Esophagus squamous epithelium (tissue), 4 donors: Measurements from ENCODE around the gene BNIP2.

Experiments
- POLR2A ChIP-seq, 4 donors: fragments of 450-650 bp; IDR thresholded peaks; one replicate each; pipeline ENCODE4 v1.6.1; 2017; ENCODE audit warnings: antibody characterized with exemption in 4 of 4, mild to moderate bottlenecking in 4 of 4, moderate library complexity in 3 of 4
- TF ChIP-seq, protein P1 (sequence below), 6 experiments: fragments of 450-650 bp in 4 of 6; fragments of 200-600 bp in 2 of 6; sonication (generic) in 2 of 6; IDR thresholded peaks; one replicate each; pipeline ENCODE4 v1.5.1; 2016 to 2019; ENCODE audit warnings: antibody characterized with exemption in 6 of 6, mild to moderate bottlenecking in 4 of 6, moderate library complexity in 4 of 6

DNA sequence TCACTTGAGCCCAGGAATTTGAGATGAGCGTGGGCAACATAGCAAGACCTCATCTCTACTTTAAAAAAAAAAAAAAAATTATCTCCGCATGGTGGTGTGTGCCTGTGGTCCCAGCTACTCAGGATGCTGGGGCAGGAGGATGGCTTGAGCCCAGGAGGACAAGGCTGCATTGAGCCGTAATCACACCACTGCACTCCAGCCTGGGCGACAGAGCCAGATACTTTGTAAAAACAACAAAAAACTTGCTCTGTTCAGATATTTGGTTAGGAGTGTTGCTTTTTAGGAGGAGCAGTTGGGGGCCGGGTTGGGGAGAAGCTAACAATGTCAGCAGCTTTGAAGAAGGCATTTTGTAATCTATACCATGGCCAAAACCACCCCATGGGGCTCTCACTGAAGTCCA, 73.5 kb downstream of the BNIP2 start:
- TF ChIP-seq, protein P1, sequence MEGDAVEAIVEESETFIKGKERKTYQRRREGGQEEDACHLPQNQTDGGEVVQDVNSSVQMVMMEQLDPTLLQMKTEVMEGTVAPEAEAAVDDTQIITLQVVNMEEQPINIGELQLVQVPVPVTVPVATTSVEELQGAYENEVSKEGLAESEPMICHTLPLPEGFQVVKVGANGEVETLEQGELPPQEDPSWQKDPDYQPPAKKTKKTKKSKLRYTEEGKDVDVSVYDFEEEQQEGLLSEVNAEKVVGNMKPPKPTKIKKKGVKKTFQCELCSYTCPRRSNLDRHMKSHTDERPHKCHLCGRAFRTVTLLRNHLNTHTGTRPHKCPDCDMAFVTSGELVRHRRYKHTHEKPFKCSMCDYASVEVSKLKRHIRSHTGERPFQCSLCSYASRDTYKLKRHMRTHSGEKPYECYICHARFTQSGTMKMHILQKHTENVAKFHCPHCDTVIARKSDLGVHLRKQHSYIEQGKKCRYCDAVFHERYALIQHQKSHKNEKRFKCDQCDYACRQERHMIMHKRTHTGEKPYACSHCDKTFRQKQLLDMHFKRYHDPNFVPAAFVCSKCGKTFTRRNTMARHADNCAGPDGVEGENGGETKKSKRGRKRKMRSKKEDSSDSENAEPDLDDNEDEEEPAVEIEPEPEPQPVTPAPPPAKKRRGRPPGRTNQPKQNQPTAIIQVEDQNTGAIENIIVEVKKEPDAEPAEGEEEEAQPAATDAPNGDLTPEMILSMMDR (IDR thresholded peaks at IDR 0.05) = no peak
- no peak for TF ChIP-seq POLR2A (IDR thresholded peaks at IDR 0.05)
